H9 (cell line): ENCODE measurements around the gene OMP. TPM values are rescaled to one million over a fixed set of nuclear protein-coding genes. Genes with fewer than 3 reads are reported as not detected.

Source experiments
- DNase-seq: peaks from one replicate; pipeline ENCODE4 v3.0.0-alpha.2; 2017
- H2AFZ ChIP-seq: one replicate; pipeline ENCODE4 v1.6.1; 2013; ENCODE audit warnings: mild to moderate bottlenecking, low read length, control low read depth, moderate library complexity
- H2AK5ac ChIP-seq: 2 replicates; pipeline ENCODE4 v1.6.1; 2013; ENCODE audit warnings: low read length, control low read depth, mixed read lengths; ENCODE audit not compliant: insufficient read length
- H2BK120ac ChIP-seq: one replicate; pipeline ENCODE4 v1.6.1; 2013; ENCODE audit warnings: low read depth, mild to moderate bottlenecking, low read length, control low read depth, inconsistent platforms; ENCODE audit not compliant: poor library complexity, severe bottlenecking
- H2BK12ac ChIP-seq: 2 replicates; pipeline ENCODE4 v1.6.1; 2013; ENCODE audit warnings: low read length, control low read depth, mixed read lengths, low read depth; ENCODE audit not compliant: insufficient read length
- H2BK15ac ChIP-seq: 2 replicates; pipeline ENCODE4 v1.6.1; 2013; ENCODE audit warnings: low read depth, low read length, control low read depth
- H2BK20ac ChIP-seq: one replicate; pipeline ENCODE4 v1.6.1; 2013; ENCODE audit warnings: low read depth, mild to moderate bottlenecking, low read length, control low read depth, inconsistent platforms; ENCODE audit not compliant: poor library complexity, severe bottlenecking
- H2BK5ac ChIP-seq: 2 replicates; pipeline ENCODE4 v1.6.1; 2013; ENCODE audit warnings: low read length, control low read depth, mixed read lengths; ENCODE audit not compliant: insufficient read length
- H3K14ac ChIP-seq: 2 replicates; pipeline ENCODE4 v1.6.1; 2013; ENCODE audit warnings: low read length, control low read depth; ENCODE audit not compliant: insufficient read depth
- H3K18ac ChIP-seq: 2 replicates; pipeline ENCODE4 v1.6.1; 2013; ENCODE audit warnings: low read depth, mild to moderate bottlenecking, mixed read lengths, low read length, control low read depth; ENCODE audit not compliant: insufficient read length
- H3K23ac ChIP-seq: 2 replicates; pipeline ENCODE4 v1.6.1; 2013; ENCODE audit warnings: low read length, control low read depth, mixed read lengths, low read depth; ENCODE audit not compliant: insufficient read length
- H3K23me2 ChIP-seq: 2 replicates; pipeline ENCODE4 v1.6.1; 2013; ENCODE audit warnings: low read depth, mild to moderate bottlenecking, mixed read lengths, low read length, control low read depth; ENCODE audit not compliant: insufficient read length, poor library complexity, severe bottlenecking
- H3K27ac ChIP-seq: 2 replicates; pipeline ENCODE4 v1.5.1; 2013; ENCODE audit warnings: low read length, control low read depth, mixed read lengths, low read depth; ENCODE audit not compliant: insufficient read length
- H3K27me3 ChIP-seq: 2 replicates; pipeline ENCODE4 v1.6.1; 2013; ENCODE audit warnings: low read length, control low read depth, inconsistent platforms; ENCODE audit not compliant: insufficient read depth
- H3K4ac ChIP-seq: 2 replicates; pipeline ENCODE4 v1.6.1; 2013; ENCODE audit warnings: low read depth, mild to moderate bottlenecking, control low read depth, inconsistent platforms, low read length, moderate library complexity
- H3K4me1 ChIP-seq: 2 replicates; pipeline ENCODE4 v1.6.1; 2013; ENCODE audit warnings: low read length, control low read depth, inconsistent platforms; ENCODE audit not compliant: insufficient read depth
- H3K4me2 ChIP-seq: 2 replicates; pipeline ENCODE4 v1.6.1; 2013; ENCODE audit warnings: low read length, control low read depth, mixed read lengths; ENCODE audit not compliant: insufficient read length, insufficient read depth
- H3K56ac ChIP-seq: 2 replicates; pipeline ENCODE4 v1.6.1; 2013; ENCODE audit warnings: low read depth, mild to moderate bottlenecking, mixed read lengths, low read length, control low read depth; ENCODE audit not compliant: insufficient read length
- H3K79me1 ChIP-seq: 2 replicates; pipeline ENCODE4 v1.6.1; 2013; ENCODE audit warnings: low read depth, mild to moderate bottlenecking, moderate library complexity, low read length, control low read depth, inconsistent platforms; ENCODE audit not compliant: insufficient read depth, poor library complexity, severe bottlenecking
- H3K79me2 ChIP-seq: 2 replicates; pipeline ENCODE4 v1.6.1; 2013; ENCODE audit warnings: low read length, control low read depth, inconsistent platforms; ENCODE audit not compliant: insufficient read depth
- H3K9ac ChIP-seq: 2 replicates; pipeline ENCODE4 v1.6.1; 2013; ENCODE audit warnings: low read length, control low read depth, mixed read lengths; ENCODE audit not compliant: insufficient read length; ENCODE audit errors: extremely low read depth
- H3K9me3 ChIP-seq: one replicate; pipeline ENCODE4 v1.6.1; 2013; ENCODE audit warnings: low read depth, low read length, inconsistent platforms; ENCODE audit not compliant: control insufficient read depth
- H3T11ph ChIP-seq: one replicate; pipeline ENCODE4 v1.6.1; 2013; ENCODE audit warnings: mild to moderate bottlenecking, low read length, control low read depth, inconsistent platforms
- H4K20me1 ChIP-seq: one replicate; pipeline ENCODE4 v1.6.1; 2013; ENCODE audit not compliant: control insufficient read depth, insufficient read length, insufficient read depth
- H4K5ac ChIP-seq: 2 replicates; pipeline ENCODE4 v1.6.1; 2013; ENCODE audit warnings: low read depth, mild to moderate bottlenecking, mixed read lengths, low read length, control low read depth; ENCODE audit not compliant: insufficient read length
- H4K8ac ChIP-seq: replicated peaks from 2 replicates; pipeline ENCODE4 v1.6.1; 2013; ENCODE audit warnings: low read length, control low read depth, mixed read lengths, low read depth; ENCODE audit not compliant: insufficient read length
- H4K91ac ChIP-seq: 2 replicates; pipeline ENCODE4 v1.6.1; 2013; ENCODE audit warnings: low read depth, mild to moderate bottlenecking, moderate library complexity, mixed read lengths, low read length, control low read depth; ENCODE audit not compliant: insufficient read length
- H3K27ac Mint-ChIP-seq, 3 experiments: 2 replicates in 2 of 3; 3 replicates in 1 of 3; pipeline ENCODE4 v1.8.0; 2020 to 2021; ENCODE audit warnings: mixed read lengths in 3 of 3, mild to moderate bottlenecking in 1 of 3, moderate library complexity in 1 of 3
- H3K27me3 Mint-ChIP-seq: 2 replicates; pipeline ENCODE4 v1.8.0; 2021; ENCODE audit warnings: low read depth, mild to moderate bottlenecking, moderate library complexity, mixed read lengths
- H3K36me3 Mint-ChIP-seq, 3 experiments: 2 replicates in 2 of 3; 3 replicates in 1 of 3; pipeline ENCODE4 v1.8.0; 2020 to 2021; ENCODE audit warnings: low read depth in 3 of 3, mixed read lengths in 3 of 3; ENCODE audit not compliant: insufficient read depth in 1 of 3
- H3K4me1 Mint-ChIP-seq, 2 experiments: 2 replicates each; pipeline ENCODE4 v1.8.0; 2020; ENCODE audit warnings: mixed read lengths in 2 of 2
- H3K4me3 Mint-ChIP-seq, 2 experiments: 2 replicates in 1 of 2; 3 replicates in 1 of 2; pipeline ENCODE4 v1.8.0; 2020 to 2021; ENCODE audit warnings: mild to moderate bottlenecking in 2 of 2, mixed read lengths in 2 of 2, moderate library complexity in 1 of 2
- H3K9me3 Mint-ChIP-seq, 2 experiments: 2 replicates in 1 of 2; 3 replicates in 1 of 2; pipeline ENCODE4 v1.8.0; 2020; ENCODE audit warnings: mild to moderate bottlenecking in 2 of 2, mixed read lengths in 2 of 2, moderate library complexity in 1 of 2
- CTCF ChIP-seq: fragments of 200-600 bp; sonication (generic); conservative IDR thresholded peaks from 3 replicates; pipeline ENCODE4 v1.8.0; 2021; ENCODE audit warnings: antibody characterized with exemption, mild to moderate bottlenecking
- WGBS: extraction: QIAGEN DNeasy Blood & Tissue Kit; methylation state at CpG from one replicate; pipeline ENCODE4 v1.1.7; 2013; ENCODE audit warnings: missing lambda C conversion rate, low lambda C conversion rate, mixed read lengths; ENCODE audit not compliant: insufficient read length; ENCODE audit errors: extremely low coverage; 5-methylcytosine and 5-hydroxymethylcytosine counted together
- total RNA-seq: library from RNA; stranded (reverse); gene quantifications from 2 replicates; pipeline ENCODE4 v1.2.1, GENCODE V29; 2021

The OMP gene
- total RNA-seq, 1 experiment from 2014 or later: not detected

DNA sequence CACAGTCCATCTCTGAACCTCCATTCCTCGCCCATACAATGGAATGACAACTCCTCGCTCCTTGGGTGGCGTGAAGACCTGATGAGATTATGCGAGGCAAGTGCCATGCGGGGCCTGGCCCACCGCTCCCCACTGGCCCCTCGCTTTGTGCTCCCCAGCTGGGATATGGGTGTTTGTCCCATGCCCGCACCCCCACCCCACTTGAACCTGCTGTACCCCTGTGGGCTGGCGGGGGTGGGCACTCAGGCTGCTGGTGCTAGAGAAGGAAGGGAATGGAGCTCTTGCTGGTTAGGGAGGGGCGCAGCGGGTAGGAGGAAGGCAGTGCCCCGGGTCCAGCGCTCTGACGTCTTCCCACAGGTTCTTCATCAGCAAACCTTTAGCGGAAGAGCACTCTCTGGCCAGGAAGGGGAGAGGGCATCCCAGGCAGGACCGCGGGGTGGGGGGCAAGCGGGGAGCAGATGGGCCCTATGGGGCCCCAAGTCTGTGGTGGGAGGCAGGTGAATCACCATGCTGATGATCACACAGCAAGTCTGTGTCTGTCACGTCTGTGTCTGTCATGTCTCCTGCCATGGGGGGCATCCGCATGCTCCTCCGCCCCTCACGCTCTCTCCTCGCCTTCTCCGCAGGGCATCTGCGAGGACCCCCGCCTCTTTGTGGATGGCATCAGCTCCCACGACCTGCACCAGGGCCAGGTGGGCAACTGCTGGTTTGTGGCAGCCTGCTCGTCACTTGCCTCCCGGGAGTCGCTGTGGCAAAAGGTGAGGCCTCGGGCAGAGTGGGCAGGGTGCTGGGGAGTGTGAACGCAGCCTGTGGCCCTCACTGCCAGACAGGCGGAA is 9.4 kb upstream of the OMP start:
- Histone ChIP-seq H3K14ac (no peak overlapping the region), H3K27me3 (no peaks in the 10 kb centered on the region), H4K91ac (no peak overlapping the region), H3K9me3 (no peaks in the 10 kb centered on the region), H3K4me1 (no peaks in the 10 kb centered on the region), H3K4me2 (no peak overlapping the region), H2AK5ac (no peak overlapping the region), H3K27ac (no peak overlapping the region), H3K23me2 (no peaks in the 10 kb centered on the region), H3T11ph (no peak overlapping the region), H2BK12ac (no peak overlapping the region), H2BK20ac (no peak overlapping the region), H4K5ac (no peak overlapping the region), H4K8ac (no peak overlapping the region), H3K18ac (no peak overlapping the region), H3K4ac (no peak overlapping the region), H2BK15ac (no peak overlapping the region), H2BK5ac (no peak overlapping the region), H3K79me1 (no peaks in the 10 kb centered on the region), H3K23ac (no peak overlapping the region), H3K9ac (no peak overlapping the region), H3K56ac (no peak overlapping the region), H2BK120ac (no peak overlapping the region), H2AFZ (no peak overlapping the region), H4K20me1 (no peaks in the 10 kb centered on the region), H3K79me2 (no peaks in the 10 kb centered on the region)
- WGBS: no CpG with 5 or more reads among the region's 33 CpGs
- peaks cover 0 to 3% of the 10 kb centered on the region in 2 experiments; a peak in 1 of 5 replicates for H3K9me3 Mint-ChIP-seq
- no peak for TF ChIP-seq CTCF
- H3K4me1 Mint-ChIP-seq: peaks cover 6 to 19% of the 10 kb centered on the region in 2 experiments
- peak overlapping the region in 2 of 3 experiments; percentile 75 to 81; a peak in 3 of 7 replicates for H3K27ac Mint-ChIP-seq
- no peaks in the 10 kb centered on the region for H3K27me3 Mint-ChIP-seq
- peaks cover 0 to 3% (median 0%) of the 10 kb centered on the region in 3 experiments; a peak in 2 of 7 replicates for H3K36me3 Mint-ChIP-seq
- no peak overlapping the region for H3K4me3 Mint-ChIP-seq
- DNase-seq: no peak
